Trophoblast cell (in vitro differentiated cells and primary cell): Measurements from ENCODE around the gene DRD2.
A peak's percentile ranks its signal among the peaks of the same experiment; 100 is the strongest.

Experiments
- DNase-seq, 2 donors: peaks; one replicate each; pipeline ENCODE4 v3.0.0-alpha.2; 2016
- H2AFZ ChIP-seq: 2 replicates; pipeline ENCODE4 v1.6.1; 2013; ENCODE audit warnings: low read length, moderate library complexity, mild to moderate bottlenecking; ENCODE audit not compliant: insufficient read depth, poor library complexity
- H2AK5ac ChIP-seq: 2 replicates; pipeline ENCODE4 v1.6.1; 2013; ENCODE audit warnings: mild to moderate bottlenecking, low read length
- H2BK120ac ChIP-seq: 2 replicates; pipeline ENCODE4 v1.6.1; 2013; ENCODE audit warnings: low read length, mild to moderate bottlenecking, moderate library complexity; ENCODE audit not compliant: insufficient read depth, poor library complexity
- H2BK12ac ChIP-seq: 2 replicates; pipeline ENCODE4 v1.6.1; 2013; ENCODE audit warnings: mild to moderate bottlenecking, low read length, moderate library complexity
- H2BK5ac ChIP-seq: 2 replicates; pipeline ENCODE4 v1.6.1; 2013; ENCODE audit warnings: low read length, low read depth, moderate library complexity, mild to moderate bottlenecking; ENCODE audit not compliant: poor library complexity
- H3K14ac ChIP-seq: 2 replicates; pipeline ENCODE4 v1.6.1; 2013; ENCODE audit warnings: mild to moderate bottlenecking, low read length
- H3K18ac ChIP-seq: 2 replicates; pipeline ENCODE4 v1.6.1; 2013; ENCODE audit warnings: mild to moderate bottlenecking, low read length
- H3K23ac ChIP-seq: 2 replicates; pipeline ENCODE4 v1.6.1; 2013; ENCODE audit warnings: low read length
- H3K27ac ChIP-seq: 2 replicates; pipeline ENCODE4 v1.5.1; 2013; ENCODE audit warnings: low read depth, mild to moderate bottlenecking, inconsistent platforms, low read length, moderate library complexity
- H3K27me3 ChIP-seq: 2 replicates; pipeline ENCODE4 v1.6.1; 2013; ENCODE audit warnings: inconsistent platforms, mild to moderate bottlenecking, low read length, moderate library complexity; ENCODE audit not compliant: insufficient read depth
- H3K36me3 ChIP-seq, 2 experiments: 1 replicate in 1 of 2; 2 replicates in 1 of 2; pipeline ENCODE4 v1.6.1; 2013; ENCODE audit warnings: low read length in 2 of 2, mild to moderate bottlenecking in 2 of 2, moderate library complexity in 1 of 2; ENCODE audit not compliant: insufficient read depth in 2 of 2, control insufficient read depth in 1 of 2
- H3K4ac ChIP-seq: 2 replicates; pipeline ENCODE4 v1.6.1; 2013; ENCODE audit warnings: low read depth, mild to moderate bottlenecking, low read length, moderate library complexity
- H3K4me1 ChIP-seq, 2 experiments: 1 replicate in 1 of 2; 2 replicates in 1 of 2; pipeline ENCODE4 v1.6.1; 2013; ENCODE audit warnings: low read length in 2 of 2, mild to moderate bottlenecking in 2 of 2, moderate library complexity in 1 of 2; ENCODE audit not compliant: insufficient read depth in 2 of 2, control insufficient read depth in 1 of 2
- H3K4me2 ChIP-seq: 2 replicates; pipeline ENCODE4 v1.6.1; 2013; ENCODE audit warnings: inconsistent platforms, mild to moderate bottlenecking, low read length, moderate library complexity
- H3K4me3 ChIP-seq: 2 replicates; pipeline ENCODE4 v1.5.1; 2013; ENCODE audit warnings: mild to moderate bottlenecking, low read depth, low read length, inconsistent platforms
- H3K79me1 ChIP-seq: one replicate; pipeline ENCODE4 v1.6.1; 2013; ENCODE audit warnings: low read length
- H3K79me2 ChIP-seq: 2 replicates; pipeline ENCODE4 v1.6.1; 2013; ENCODE audit warnings: low read length, mild to moderate bottlenecking; ENCODE audit not compliant: control insufficient read depth, insufficient read depth, poor library complexity
- H3K9ac ChIP-seq: 2 replicates; pipeline ENCODE4 v1.6.1; 2013; ENCODE audit warnings: mild to moderate bottlenecking, low read length
- H3K9me3 ChIP-seq: 2 replicates; pipeline ENCODE4 v1.6.1; 2013; ENCODE audit warnings: low read depth, mild to moderate bottlenecking, control low read depth, inconsistent platforms, low read length; ENCODE audit not compliant: insufficient read depth
- H4K12ac ChIP-seq: 2 replicates; pipeline ENCODE4 v1.6.1; 2013; ENCODE audit warnings: low read depth, mild to moderate bottlenecking, low read length, moderate library complexity
- H4K8ac ChIP-seq: 2 replicates; pipeline ENCODE4 v1.6.1; 2013; ENCODE audit warnings: low read depth, mild to moderate bottlenecking, low read length, moderate library complexity
- H4K91ac ChIP-seq: one replicate; pipeline ENCODE4 v1.6.1; 2013; ENCODE audit warnings: low read depth, mild to moderate bottlenecking, low read length, moderate library complexity
- WGBS: extraction: QIAGEN DNeasy Blood & Tissue Kit; methylation state at CpG from one replicate; pipeline ENCODE4 v1.1.7; 2013; ENCODE audit warnings: missing lambda C conversion rate; ENCODE audit not compliant: insufficient read length, insufficient coverage; ENCODE audit errors: extremely low coverage; 5-methylcytosine and 5-hydroxymethylcytosine counted together

Gene DRD2

DNA sequence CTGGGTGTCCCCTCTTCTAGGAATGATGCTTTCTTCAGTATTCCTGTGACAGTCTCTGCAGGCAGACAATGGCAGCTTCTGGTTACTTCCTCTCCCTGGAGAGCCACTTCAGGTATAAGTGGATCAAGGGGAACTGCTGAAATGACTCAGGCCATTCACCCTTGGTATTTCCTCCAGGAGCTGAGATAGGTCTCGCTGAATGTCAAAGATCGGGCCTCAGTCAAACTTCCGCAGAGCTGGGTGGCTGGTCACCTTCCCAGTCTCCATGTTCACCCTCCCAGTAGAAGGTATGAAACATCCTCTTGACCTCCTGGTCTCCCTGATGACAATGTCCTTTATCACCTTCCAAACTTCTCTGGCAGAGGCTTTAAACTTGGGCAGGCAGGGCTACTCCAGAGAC is 89.4 kb downstream of the DRD2 start:
- H3K18ac ChIP-seq: no peak overlapping the region
- H3K4ac ChIP-seq: no peak overlapping the region
- peak overlapping the region; percentile 50 for H3K14ac ChIP-seq
- H3K9ac ChIP-seq: no peak overlapping the region
- no peak for DNase-seq
- no peak overlapping the region for H2AFZ ChIP-seq
- peaks cover 21% of the 10 kb centered on the region for H3K79me1 ChIP-seq
- H3K9me3 ChIP-seq: no peaks in the 10 kb centered on the region
- peak overlapping the region; percentile 57 for H2AK5ac ChIP-seq
- peak overlapping the region; percentile 85 for H2BK120ac ChIP-seq
- no peaks in the 10 kb centered on the region for H3K36me3 ChIP-seq
- WGBS: no CpG with 5 or more reads among the region's 3 CpGs
- H4K12ac ChIP-seq: no peak overlapping the region
- H3K23ac ChIP-seq: no peak overlapping the region
- H2BK5ac ChIP-seq: peak overlapping the region; percentile 70
- H4K8ac ChIP-seq: no peak overlapping the region
- peak overlapping the region; percentile 82 for H4K91ac ChIP-seq
- no peak overlapping the region for H3K4me2 ChIP-seq
- H3K27ac ChIP-seq: peak overlapping the region; percentile 66
- H3K79me2 ChIP-seq: peaks cover 4% of the 10 kb centered on the region
- no peak overlapping the region for H3K4me3 ChIP-seq
- H3K4me1 ChIP-seq: peaks cover 25 to 29% of the 10 kb centered on the region in 2 experiments
- H3K27me3 ChIP-seq: no peaks in the 10 kb centered on the region
- H2BK12ac ChIP-seq: peak overlapping the region; percentile 11

DNA sequence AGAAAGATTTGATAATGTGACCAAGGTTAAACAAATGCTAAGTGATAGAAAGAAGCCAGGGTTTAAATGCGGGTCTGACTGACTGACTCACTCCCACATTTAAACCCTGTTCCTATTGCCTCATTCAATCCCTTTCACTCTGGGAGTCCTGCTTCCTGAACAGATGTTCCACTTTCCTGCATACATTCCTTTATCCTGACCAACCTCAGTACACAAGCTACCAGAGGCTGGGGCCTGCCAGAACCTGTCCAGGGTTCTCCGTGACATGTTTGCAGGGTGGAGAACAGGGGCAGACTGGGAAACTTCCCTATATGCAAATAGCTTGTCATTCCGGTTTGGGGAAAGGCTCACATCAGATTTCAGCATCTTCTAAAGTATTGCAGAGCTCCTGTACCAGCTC is 90.6 kb downstream of the DRD2 start:
- Histone ChIP-seq H3K36me3 (no peaks in the 10 kb centered on the region), H2AK5ac (no peak overlapping the region), H3K23ac (no peak overlapping the region), H3K4ac (no peak overlapping the region), H3K79me2 (peaks cover 4% of the 10 kb centered on the region), H2AFZ (no peak overlapping the region), H4K12ac (no peak overlapping the region), H3K14ac (no peak overlapping the region), H2BK5ac (no peak overlapping the region), H2BK12ac (no peak overlapping the region), H2BK120ac (no peak overlapping the region), H3K9me3 (no peaks in the 10 kb centered on the region), H3K18ac (no peak overlapping the region), H4K91ac (no peak overlapping the region), H3K9ac (no peak overlapping the region), H3K4me2 (no peak overlapping the region), H3K4me1 (peaks cover 25 to 29% of the 10 kb centered on the region in 2 experiments), H3K27me3 (no peaks in the 10 kb centered on the region), H3K4me3 (no peak overlapping the region), H4K8ac (no peak overlapping the region), H3K79me1 (peaks cover 21% of the 10 kb centered on the region), H3K27ac (peak overlapping the region; percentile 66)
- peak; percentile 96 to 97 for DNase-seq
- WGBS: no CpG with 5 or more reads among the region's 3 CpGs

DNA sequence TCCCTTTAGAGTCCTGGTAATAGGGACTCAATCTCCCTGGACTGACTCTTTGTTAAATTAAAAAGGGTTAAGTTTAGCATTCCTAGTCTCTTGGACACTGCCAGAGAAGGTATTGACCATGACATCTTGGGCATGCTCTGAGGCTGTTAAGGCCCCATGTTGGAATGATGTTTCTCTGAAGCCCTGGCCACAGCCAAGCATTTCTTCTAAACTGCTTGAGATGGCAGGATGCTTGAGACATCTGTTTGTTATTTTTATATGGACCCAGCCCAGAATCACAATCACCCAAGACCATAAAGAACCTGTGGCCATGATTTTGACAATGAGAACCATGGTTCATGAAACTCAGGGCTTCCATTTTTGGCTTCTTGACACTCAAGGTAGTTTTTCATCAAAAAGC is 93.1 kb downstream of the DRD2 start:
- H3K14ac ChIP-seq: no peak overlapping the region
- H3K27ac ChIP-seq: no peak overlapping the region
- no peaks in the 10 kb centered on the region for H3K9me3 ChIP-seq
- H2BK120ac ChIP-seq: no peak overlapping the region
- H3K4ac ChIP-seq: no peak overlapping the region
- no peaks in the 10 kb centered on the region for H3K27me3 ChIP-seq
- no peak overlapping the region for H4K8ac ChIP-seq
- no peaks in the 10 kb centered on the region for H3K79me2 ChIP-seq
- H2AK5ac ChIP-seq: no peak overlapping the region
- no peak overlapping the region for H2BK5ac ChIP-seq
- no peak overlapping the region for H3K9ac ChIP-seq
- H3K4me3 ChIP-seq: no peak overlapping the region
- H2AFZ ChIP-seq: no peak overlapping the region
- H2BK12ac ChIP-seq: no peak overlapping the region
- peaks cover 14% of the 10 kb centered on the region for H3K79me1 ChIP-seq
- no peak overlapping the region for H3K18ac ChIP-seq
- H3K4me2 ChIP-seq: no peak overlapping the region
- no peak overlapping the region for H4K91ac ChIP-seq
- no peak overlapping the region for H4K12ac ChIP-seq
- H3K4me1 ChIP-seq: peaks cover 21 to 27% of the 10 kb centered on the region in 2 experiments
- H3K23ac ChIP-seq: no peak overlapping the region
- H3K36me3 ChIP-seq: no peaks in the 10 kb centered on the region
- no peak for DNase-seq

DNA sequence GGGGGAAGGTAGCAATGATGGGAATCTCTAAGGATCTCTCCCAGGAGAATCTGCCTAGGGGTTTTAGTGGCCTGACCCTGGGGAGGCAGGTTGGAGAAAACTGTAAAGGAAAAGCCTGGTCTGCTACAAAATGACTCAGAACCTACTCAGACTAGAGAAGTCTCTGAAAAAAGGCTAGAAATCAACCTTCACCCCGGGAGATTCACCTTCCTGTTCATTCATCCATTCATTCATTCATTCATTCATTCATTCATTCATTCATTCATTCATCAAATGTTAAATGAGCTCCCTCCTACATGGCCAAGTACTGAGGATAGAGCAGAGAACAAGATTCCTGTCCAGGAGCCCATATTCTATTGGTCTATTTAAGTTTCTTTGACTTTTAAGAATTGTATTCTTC is 96.5 kb downstream of the DRD2 start:
- no peak for DNase-seq
- Histone ChIP-seq H3K79me1 (peaks cover 2% of the 10 kb centered on the region), H2BK120ac (no peak overlapping the region), H3K9ac (no peak overlapping the region), H3K4me2 (no peak overlapping the region), H2AK5ac (no peak overlapping the region), H3K9me3 (no peaks in the 10 kb centered on the region), H4K91ac (no peak overlapping the region), H3K23ac (no peak overlapping the region), H3K4ac (no peak overlapping the region), H2AFZ (no peak overlapping the region), H4K8ac (no peak overlapping the region), H3K4me3 (no peak overlapping the region), H3K36me3 (no peaks in the 10 kb centered on the region), H3K27ac (no peak overlapping the region), H2BK5ac (no peak overlapping the region), H3K4me1 (peaks cover 5 to 10% of the 10 kb centered on the region in 2 experiments), H3K79me2 (no peaks in the 10 kb centered on the region), H3K27me3 (no peaks in the 10 kb centered on the region), H3K14ac (no peak overlapping the region), H2BK12ac (no peak overlapping the region), H4K12ac (no peak overlapping the region), H3K18ac (no peak overlapping the region)
- WGBS: no CpG with 5 or more reads among the region's 1 CpG
